Skeletal muscle cell (primary cell): ENCODE data around the gene ENOX1.

Experiments
- DNase-seq: peaks from one replicate; pipeline ENCODE4 v3.0.0-alpha.2; 2010; ENCODE audit warnings: low read depth
- H3K4me3 ChIP-seq: 2 replicates; pipeline ENCODE4 v1.5.1; 2011; ENCODE audit warnings: low read depth, mild to moderate bottlenecking, control low read depth, low read length, moderate library complexity

The ENOX1 gene

GRCh38 chr13:43647471-43647870 lies 139.3 kb downstream of the ENOX1 start:
- no peak overlapping the region for H3K4me3 ChIP-seq
- DNase-seq: no peak

DNA sequence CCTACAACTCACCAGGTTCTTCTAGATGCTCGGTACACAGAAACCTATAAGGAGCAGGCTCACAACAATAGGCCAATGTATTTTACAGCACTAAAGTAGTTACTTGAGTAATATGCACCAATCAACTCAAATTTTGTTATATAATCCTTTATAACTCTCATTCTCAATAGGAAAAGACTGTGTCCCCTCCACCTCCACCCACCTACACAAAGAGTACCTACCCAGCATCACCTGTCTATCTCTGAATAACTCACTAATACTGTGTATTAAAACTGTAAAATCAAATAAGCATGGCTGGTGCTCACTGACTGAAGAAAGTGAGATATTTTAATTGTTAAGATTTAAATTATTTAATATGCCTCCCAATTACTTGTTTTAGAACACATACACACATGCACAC lies 146.3 kb downstream of the ENOX1 start:
- H3K4me3 ChIP-seq: no peak overlapping the region
- no peak for DNase-seq

DNA sequence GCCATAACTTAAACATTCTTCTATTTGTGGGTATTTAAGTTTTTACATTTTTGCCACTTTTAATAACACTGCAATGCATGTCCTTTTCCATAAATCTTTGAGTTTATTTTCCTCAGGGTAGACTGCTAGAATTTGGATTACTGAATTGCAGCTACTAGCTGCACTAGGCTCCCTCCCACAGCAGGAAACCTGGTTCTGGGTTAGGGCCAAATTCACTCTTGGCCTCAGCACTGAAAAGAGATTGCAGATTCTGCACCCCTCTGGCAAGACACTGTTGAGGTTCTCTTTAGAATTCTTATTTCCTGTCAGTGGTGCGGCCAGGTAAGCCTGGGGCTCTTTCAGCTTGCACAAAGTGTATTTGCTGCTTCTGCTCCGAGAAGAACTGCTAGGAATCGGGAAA lies 155.7 kb downstream of the ENOX1 start:
- DNase-seq: peak; percentile 1
- no peak overlapping the region for H3K4me3 ChIP-seq

DNA sequence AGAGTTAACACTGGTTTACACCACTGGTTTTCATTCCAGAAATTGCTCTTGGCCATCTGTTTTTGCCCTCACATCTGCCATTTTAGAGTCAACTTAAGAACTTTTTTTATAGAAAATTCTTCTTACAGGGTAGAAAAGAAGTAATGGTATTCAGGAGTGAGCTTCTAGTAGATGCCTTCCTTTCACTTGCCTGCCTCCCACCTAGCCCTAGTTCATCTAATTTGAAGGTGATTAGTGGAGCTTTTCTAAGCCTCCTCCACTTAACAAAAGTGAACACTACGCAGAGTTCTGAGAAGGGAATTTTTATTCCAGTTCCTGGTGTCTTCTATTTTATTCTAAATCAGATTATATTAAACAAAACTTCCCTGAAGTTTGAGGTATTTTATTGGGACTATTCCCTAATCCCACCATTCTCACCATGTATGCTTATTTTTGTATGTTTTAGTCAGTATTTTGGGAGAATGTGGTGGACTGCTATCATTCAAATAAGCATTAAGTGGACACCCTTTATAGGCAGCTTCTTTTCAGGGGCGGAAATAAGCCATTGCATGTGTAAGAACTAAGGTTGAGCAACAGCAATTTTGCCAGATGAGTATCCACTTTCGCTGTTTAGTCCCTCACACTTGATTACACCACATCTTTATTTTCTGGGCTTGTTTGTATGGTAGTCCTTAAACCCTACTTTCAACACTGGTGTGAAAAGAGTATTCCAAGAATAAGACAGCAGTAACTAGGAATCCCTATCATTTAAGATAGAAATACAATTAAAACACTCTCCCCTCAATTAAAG lies 156.9 kb downstream of the ENOX1 start:
- DNase-seq: peak; percentile 35

DNA sequence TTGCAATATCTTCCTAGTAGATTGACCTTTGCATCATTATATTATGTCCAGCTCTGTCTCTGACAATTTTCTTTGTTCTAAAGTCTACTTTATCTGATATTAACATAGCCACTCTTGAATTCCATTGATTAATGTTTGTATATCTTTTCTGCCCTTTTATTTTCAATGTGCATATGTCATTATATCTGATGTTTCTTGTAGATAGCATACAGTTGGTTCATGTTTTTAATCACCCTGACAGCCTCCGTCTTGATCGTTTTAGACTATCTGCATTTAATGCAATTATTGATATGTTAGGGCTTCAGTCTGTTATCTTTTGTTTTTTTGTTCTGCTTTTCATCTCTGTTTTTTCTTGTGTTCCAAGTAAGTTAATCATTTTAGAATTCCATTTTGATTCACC lies 159.8 kb downstream of the ENOX1 start:
- no peak overlapping the region for H3K4me3 ChIP-seq
- DNase-seq: no peak

More for the DNA sequence above, 156.9 kb downstream of the ENOX1 start:
- H3K4me3 ChIP-seq: no peak overlapping the region

- no peak for DNase-seq
- H3K4me3 ChIP-seq: no peak overlapping the region
These were observed 172.7 kb downstream of the ENOX1 start for GRCh38 chr13:43614063-43614462.

GRCh38 chr13:43611281-43612273 lies 175.2 kb downstream of the ENOX1 start:
- DNase-seq: no peak
- no peak overlapping the region for H3K4me3 ChIP-seq

DNA sequence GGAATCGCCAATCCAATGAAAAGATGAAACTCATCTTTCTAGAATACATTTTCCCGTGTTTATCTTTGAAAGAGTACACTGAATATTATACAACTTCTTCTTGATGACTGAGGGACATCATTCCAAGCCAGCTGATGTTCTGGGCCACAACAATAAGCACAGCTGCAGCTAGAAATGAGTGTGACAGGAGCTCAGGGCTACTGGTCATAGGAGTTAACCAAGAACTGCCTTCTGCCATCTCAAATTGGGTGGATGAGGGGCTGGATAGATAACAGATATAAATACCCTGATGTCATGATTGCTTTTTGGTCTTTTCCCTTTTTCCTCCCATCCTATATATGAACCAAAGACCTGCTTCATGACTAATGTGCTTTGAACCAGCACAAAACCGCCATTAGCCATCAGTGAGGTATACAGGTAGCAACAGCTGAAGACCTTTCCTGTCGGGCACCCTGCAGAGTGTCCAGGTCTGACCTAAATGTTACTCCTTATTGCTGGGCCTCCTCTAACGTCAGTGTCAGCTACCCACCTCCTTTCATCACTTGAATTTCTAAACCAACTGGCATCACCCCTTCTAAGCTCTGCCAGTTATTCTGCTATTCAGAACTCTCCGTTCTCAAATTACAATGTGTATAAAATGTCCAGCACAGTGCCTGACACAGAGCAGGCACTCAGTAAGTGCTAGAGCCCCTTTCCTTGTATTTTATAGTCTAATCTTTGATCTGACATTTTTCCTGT lies 178.2 kb downstream of the ENOX1 start:
- no peak for DNase-seq
- H3K4me3 ChIP-seq: no peak overlapping the region

DNA sequence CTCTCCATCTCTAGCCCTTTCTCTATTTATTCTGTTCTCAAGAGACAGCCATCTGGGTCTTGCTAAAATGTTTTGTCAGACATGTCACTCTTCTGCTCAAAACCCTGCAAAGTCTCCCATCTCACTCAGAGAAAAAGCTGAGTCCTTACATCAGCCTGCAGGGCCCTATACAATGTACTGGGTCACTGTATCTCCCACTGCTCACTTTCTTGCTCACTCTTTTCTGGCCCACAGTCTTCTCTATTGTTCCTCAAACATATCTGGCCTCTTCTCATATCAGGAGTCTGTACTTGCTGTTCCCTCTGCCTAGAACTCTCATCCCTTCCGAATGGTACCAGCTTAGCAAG lies 189.2 kb downstream of the ENOX1 start:
- DNase-seq: no peak
- no peak overlapping the region for H3K4me3 ChIP-seq

DNA sequence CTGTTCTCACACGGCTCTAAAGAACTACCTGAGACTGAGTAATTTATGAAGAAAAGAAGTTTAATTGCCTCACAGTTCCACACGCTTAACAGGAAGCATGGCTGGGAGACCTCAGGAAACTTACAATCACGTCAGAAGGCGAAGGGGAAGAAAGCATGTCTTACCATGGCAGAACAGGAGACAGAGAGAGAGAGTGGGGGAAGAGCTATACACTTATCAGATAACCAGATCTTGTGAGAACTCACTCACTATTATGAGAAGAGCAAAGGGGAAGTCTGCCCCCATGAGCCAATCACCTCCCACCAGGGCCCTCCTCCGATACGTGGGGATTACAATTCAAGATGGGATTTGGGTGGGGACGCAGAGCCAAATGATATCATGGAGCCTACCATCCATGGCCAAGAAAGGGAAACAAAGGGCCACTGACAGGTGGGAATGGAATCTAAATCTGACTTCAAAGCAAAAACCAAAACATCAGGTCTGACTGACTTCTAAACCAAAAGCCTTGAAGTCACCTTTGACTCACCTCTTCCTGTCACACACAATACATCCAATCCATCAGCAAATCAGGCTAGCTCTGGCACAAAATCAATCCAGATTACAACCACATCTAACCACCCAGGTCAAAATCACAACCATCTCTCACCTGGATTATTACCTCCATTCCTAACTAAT lies 189.7 kb downstream of the ENOX1 start:
- DNase-seq: no peak
- H3K4me3 ChIP-seq: no peak overlapping the region

DNA sequence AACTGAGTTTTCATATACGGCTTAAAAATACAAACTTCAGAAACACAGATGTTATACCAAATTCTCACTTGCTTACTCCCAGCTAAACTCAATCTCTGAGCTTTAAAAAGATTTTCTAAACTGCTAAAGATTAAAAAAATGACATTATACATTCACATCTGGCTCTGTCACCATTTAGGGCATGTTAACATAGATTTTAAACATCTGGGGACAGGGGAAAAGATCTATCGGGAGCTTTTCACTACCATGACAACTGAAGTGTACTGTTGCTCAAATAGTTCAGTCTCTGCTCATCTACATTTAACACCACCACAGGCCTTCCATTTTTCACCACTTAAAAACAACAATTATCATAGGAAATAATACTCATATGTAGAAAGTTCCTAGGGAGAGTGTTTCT lies 190.8 kb downstream of the ENOX1 start:
- DNase-seq: no peak

GRCh38 chr13:43587376-43587775 lies 199.4 kb downstream of the ENOX1 start:
- no peak for DNase-seq
- no peak overlapping the region for H3K4me3 ChIP-seq

More for the DNA sequence above, 190.8 kb downstream of the ENOX1 start:
- H3K4me3 ChIP-seq: no peak overlapping the region

DNA sequence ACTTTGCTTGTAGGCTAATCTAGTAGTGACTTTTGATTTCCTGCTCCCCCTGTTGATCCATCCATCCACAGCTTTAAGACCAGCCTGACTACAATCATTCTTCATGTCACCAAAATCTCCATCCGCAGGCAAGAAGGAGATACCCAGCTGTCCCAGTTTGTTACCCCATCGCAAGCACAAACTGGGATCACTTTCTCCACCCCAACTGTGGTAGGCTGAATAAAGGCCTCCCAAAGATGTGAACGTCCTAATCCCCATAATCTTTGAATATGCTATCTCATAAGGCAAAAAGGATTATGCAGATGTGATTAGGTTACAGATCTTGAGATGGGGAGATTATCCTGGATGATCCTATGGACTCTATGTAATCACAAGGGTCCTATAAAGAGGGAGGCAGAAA lies 202.0 kb downstream of the ENOX1 start:
- no peak for DNase-seq
- no peak overlapping the region for H3K4me3 ChIP-seq

DNA sequence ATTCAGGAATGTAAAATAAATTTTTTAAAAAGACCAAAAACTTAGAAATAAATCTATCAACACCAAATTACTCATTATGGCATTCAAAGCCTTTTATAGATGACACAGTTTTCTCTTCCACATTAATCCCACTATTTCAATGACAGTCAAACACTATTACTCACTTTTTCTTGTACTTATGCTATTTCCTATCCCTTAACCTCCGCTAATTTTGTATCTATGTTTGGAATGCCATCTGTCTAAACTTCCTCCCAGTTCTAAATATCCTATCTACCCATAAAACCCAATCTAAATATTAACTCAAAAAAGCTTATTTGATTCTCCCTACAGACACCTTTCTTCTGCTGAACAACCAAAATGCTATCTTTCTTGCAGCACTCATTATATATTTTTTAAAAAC lies 203.5 kb downstream of the ENOX1 start:
- no peak overlapping the region for H3K4me3 ChIP-seq
- no peak for DNase-seq

DNA sequence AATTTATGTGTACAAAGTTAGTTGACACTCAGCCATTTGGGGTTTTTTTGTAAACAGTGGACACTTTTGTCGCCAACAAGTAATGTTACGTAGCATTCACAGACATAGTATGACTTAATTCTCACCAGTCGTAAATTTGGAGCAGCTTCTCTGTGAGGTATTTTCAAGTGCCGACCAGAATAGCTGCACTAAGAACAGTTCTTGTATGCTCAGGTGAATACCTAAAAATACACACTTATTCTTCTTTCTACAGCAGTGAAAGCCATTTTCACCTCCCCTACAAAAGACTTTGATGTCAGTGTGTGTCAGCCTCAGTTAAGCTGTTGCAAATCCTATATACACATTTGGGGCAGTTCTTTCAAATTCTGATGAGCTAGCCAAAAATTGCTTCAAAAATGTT lies 206.5 kb downstream of the ENOX1 start:
- DNase-seq: no peak
- H3K4me3 ChIP-seq: no peak overlapping the region

- H3K4me3 ChIP-seq: no peak overlapping the region
- DNase-seq: no peak
These were observed 207.5 kb downstream of the ENOX1 start for GRCh38 chr13:43579321-43579720.

DNA sequence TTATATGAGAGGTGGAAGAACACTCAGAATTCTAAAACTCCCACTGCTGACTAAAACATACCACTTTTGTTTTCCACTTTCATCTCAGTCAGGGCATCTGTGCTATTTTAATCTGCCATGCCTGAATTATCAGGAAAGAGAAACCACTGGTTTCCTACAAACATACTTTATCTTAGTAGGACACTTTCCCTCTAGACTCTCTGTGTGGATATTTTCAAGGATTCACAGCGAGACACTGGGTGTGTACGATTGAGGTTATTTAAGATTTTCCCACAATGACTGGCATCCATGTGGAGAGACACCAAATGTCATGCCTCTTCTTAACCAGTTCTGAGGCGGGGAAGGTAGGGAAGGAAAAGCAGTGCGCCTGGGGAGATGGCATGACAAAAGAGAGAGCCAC lies 212.2 kb downstream of the ENOX1 start:
- no peak for DNase-seq
- H3K4me3 ChIP-seq: no peak overlapping the region

- no peak overlapping the region for H3K4me3 ChIP-seq
- no peak for DNase-seq
These were observed 212.8 kb downstream of the ENOX1 start for GRCh38 chr13:43573802-43574514.

DNA sequence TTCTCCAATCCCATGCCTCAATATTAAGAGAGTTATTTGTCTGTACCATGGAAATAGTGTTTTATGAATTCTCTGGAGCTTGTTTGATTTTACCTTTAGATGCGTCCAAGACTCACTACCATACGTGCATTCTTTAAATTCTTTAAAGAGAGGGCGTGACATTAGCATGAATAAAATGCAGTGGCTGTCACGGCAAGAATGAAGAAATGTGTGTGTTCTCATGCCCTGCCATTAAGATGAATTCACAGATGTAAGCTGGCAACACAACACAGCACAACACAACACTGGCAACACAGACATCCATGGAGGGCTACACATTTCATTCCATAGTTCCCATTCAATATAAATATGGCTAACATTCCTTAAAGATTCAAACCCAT lies 213.4 kb downstream of the ENOX1 start:
- no peak for DNase-seq
- no peak overlapping the region for H3K4me3 ChIP-seq
